Measurements from ENCODE around the gene LIN7A.

LIN7A gene

GRCh38 chr12:80895240-80895639 lies 42.5 kb downstream of the LIN7A start:
- Histone ChIP-seq H3K4me1 (ENCODE audit: low read length) (peaks cover 9% of the 10 kb centered on the region; the same call in 1 of the 2 replicates), H3K4me3 (ENCODE audit: low read length) (no peak overlapping the region), H2AFZ (ENCODE audit: low read depth, low read length) (no peak overlapping the region), H3K27ac (ENCODE audit: low read length) (no peak overlapping the region), H3K27me3 (ENCODE audit: low read depth, low read length) (no peaks in the 10 kb centered on the region), H3K9me3 (ENCODE audit: insufficient read depth, low read length) (no peaks in the 10 kb centered on the region), H3K4me2 (ENCODE audit: low read length) (no peak overlapping the region), H3K36me3 (replicated peaks; ENCODE audit: low read depth, low read length) (no peaks in the 10 kb centered on the region), H3K79me2 (ENCODE audit: low read length) (no peaks in the 10 kb centered on the region), H4K20me1 (ENCODE audit: insufficient read depth, low read length) (no peaks in the 10 kb centered on the region), H3K9ac (ENCODE audit: low read length) (no peak overlapping the region)
- no peak for TF ChIP-seq EZH2phosphoT487 (IDR thresholded peaks at IDR 0.05; ENCODE audit: low read depth)
- no peak for TF ChIP-seq CTCF (IDR thresholded peaks at IDR 0.05; ENCODE audit: low read depth, low read length)

- H4K20me1 ChIP-seq (ENCODE audit: insufficient read depth, low read length): no peaks in the 10 kb centered on the region
- H3K9me3 ChIP-seq (ENCODE audit: insufficient read depth, low read length): no peaks in the 10 kb centered on the region
- no peak overlapping the region for H2AFZ ChIP-seq (ENCODE audit: low read depth, low read length)
- no peak overlapping the region for H3K4me2 ChIP-seq (ENCODE audit: low read length)
- TF ChIP-seq EZH2phosphoT487 (IDR thresholded peaks at IDR 0.05; ENCODE audit: low read depth): no peak
- TF ChIP-seq CTCF (IDR thresholded peaks at IDR 0.05; ENCODE audit: low read depth, low read length): no peak
- no peaks in the 10 kb centered on the region for H3K36me3 ChIP-seq (replicated peaks; ENCODE audit: low read depth, low read length)
- H3K9ac ChIP-seq (ENCODE audit: low read length): no peak overlapping the region
- H3K4me3 ChIP-seq (ENCODE audit: low read length): no peak overlapping the region
- no peaks in the 10 kb centered on the region for H3K27me3 ChIP-seq (ENCODE audit: low read depth, low read length)
- peaks cover 9% of the 10 kb centered on the region; the same call in 1 of the 2 replicates for H3K4me1 ChIP-seq (ENCODE audit: low read length)
- no peak overlapping the region for H3K27ac ChIP-seq (ENCODE audit: low read length)
- no peaks in the 10 kb centered on the region for H3K79me2 ChIP-seq (ENCODE audit: low read length)
These were observed 43.6 kb downstream of the LIN7A start for GRCh38 chr12:80894179-80894578.

GRCh38 chr12:80892597-80893445 lies 44.9 kb downstream of the LIN7A start:
- Histone ChIP-seq H4K20me1 (ENCODE audit: insufficient read depth, low read length) (no peaks in the 10 kb centered on the region), H2AFZ (ENCODE audit: low read depth, low read length) (no peak overlapping the region), H3K4me3 (ENCODE audit: low read length) (no peak overlapping the region), H3K79me2 (ENCODE audit: low read length) (no peaks in the 10 kb centered on the region), H3K36me3 (replicated peaks; ENCODE audit: low read depth, low read length) (no peaks in the 10 kb centered on the region), H3K4me2 (ENCODE audit: low read length) (peak overlapping the region; percentile 15; the same call in 1 of the 2 replicates), H3K27ac (ENCODE audit: low read length) (no peak overlapping the region), H3K9me3 (ENCODE audit: insufficient read depth, low read length) (no peaks in the 10 kb centered on the region), H3K4me1 (ENCODE audit: low read length) (peaks cover 9% of the 10 kb centered on the region; the same call in 1 of the 2 replicates), H3K27me3 (ENCODE audit: low read depth, low read length) (no peaks in the 10 kb centered on the region), H3K9ac (ENCODE audit: low read length) (no peak overlapping the region)
- TF ChIP-seq CTCF (IDR thresholded peaks at IDR 0.05; ENCODE audit: low read depth, low read length): no peak
- no peak for TF ChIP-seq EZH2phosphoT487 (IDR thresholded peaks at IDR 0.05; ENCODE audit: low read depth)

GRCh38 chr12:80884651-80885050 lies 53.1 kb downstream of the LIN7A start:
- Histone ChIP-seq H3K36me3 (replicated peaks; ENCODE audit: low read depth, low read length) (no peaks in the 10 kb centered on the region), H3K4me3 (ENCODE audit: low read length) (no peak overlapping the region), H3K27ac (ENCODE audit: low read length) (no peak overlapping the region), H3K9me3 (ENCODE audit: insufficient read depth, low read length) (no peaks in the 10 kb centered on the region), H3K4me1 (ENCODE audit: low read length) (no peaks in the 10 kb centered on the region), H3K79me2 (ENCODE audit: low read length) (no peaks in the 10 kb centered on the region), H4K20me1 (ENCODE audit: insufficient read depth, low read length) (no peaks in the 10 kb centered on the region), H3K27me3 (ENCODE audit: low read depth, low read length) (no peaks in the 10 kb centered on the region), H3K4me2 (ENCODE audit: low read length) (no peak overlapping the region), H3K9ac (ENCODE audit: low read length) (no peak overlapping the region), H2AFZ (ENCODE audit: low read depth, low read length) (no peak overlapping the region)
- TF ChIP-seq EZH2phosphoT487 (IDR thresholded peaks at IDR 0.05; ENCODE audit: low read depth): no peak
- no peak for TF ChIP-seq CTCF (IDR thresholded peaks at IDR 0.05; ENCODE audit: low read depth, low read length)

Measured in OCI-LY3 (cell line).